NCI-H128 (cell line): ENCODE data around the gene RECQL5.

Experiments
- DNase-seq: peaks from one replicate; lab custom pipeline; 2025; ENCODE audit not compliant: unreplicated experiment; lab: John Stamatoyannopoulos, UW

The RECQL5 gene

GRCh38 chr17:75688209-75688825 is 21.4 kb upstream of the RECQL5 start:
- DNase-seq: no peak

DNA sequence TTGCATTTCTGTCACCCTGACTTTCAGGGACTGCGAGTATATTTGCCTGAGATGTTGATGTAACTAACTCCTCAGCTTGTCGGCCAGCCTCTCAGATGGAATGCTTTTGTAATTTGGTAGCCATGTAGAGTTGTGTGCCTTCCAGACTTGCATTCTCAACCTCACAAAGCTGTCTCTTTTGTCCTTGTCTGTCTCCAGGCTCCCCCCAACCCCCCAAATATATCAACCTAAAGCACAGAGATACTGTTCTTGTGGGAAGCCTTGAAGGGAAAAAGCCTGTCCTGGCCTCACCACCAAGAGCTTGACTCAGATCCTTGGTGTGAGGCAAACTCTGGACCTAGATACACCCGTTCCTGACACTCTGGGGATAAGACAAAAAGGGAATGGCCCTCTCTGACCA is 18.5 kb upstream of the RECQL5 start:
- DNase-seq: no peak

DNA sequence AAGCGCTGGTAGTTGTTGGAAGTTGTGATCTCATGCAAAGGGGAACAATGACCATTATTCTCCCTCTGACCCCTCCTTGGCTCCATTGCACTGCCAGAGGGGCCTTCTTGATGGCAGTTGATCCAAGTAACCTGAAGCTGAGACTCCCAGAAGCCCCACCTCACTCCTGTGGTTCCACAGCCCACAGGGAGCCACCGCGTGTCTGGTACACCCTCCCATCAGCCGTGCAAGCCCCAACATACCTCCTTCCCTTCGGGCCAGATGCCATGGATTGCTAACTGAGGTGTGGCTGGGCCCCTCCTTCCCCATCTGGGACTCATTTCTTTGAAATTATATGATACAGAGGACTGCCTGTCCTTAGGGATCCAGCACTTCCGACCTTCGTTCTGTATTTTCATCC is 18.0 kb upstream of the RECQL5 start:
- DNase-seq: no peak

DNA sequence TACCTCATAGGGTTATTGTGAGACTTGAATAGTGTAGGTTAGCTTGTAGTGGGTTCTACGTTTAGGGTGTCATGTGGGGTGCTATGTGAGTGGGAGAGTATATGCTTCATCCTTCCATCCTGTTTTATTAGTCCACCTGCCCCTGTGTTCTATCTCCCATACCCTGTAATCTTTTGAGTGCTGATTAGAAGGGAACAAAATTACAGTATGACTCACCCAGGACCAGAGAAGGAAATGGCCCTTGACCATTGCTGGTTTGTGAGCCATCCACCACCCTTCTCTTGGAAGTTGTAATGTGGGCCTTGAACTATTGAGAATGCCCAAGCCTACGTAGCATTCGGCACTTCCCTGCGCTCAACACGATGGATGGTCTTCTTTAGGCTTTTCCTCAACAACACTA is 17.3 kb upstream of the RECQL5 start:
- no peak for DNase-seq

- no peak for DNase-seq
These were observed 16.6 kb upstream of the RECQL5 start for GRCh38 chr17:75683583-75683982.

GRCh38 chr17:75681289-75681688 is 14.3 kb upstream of the RECQL5 start:
- no peak for DNase-seq

DNA sequence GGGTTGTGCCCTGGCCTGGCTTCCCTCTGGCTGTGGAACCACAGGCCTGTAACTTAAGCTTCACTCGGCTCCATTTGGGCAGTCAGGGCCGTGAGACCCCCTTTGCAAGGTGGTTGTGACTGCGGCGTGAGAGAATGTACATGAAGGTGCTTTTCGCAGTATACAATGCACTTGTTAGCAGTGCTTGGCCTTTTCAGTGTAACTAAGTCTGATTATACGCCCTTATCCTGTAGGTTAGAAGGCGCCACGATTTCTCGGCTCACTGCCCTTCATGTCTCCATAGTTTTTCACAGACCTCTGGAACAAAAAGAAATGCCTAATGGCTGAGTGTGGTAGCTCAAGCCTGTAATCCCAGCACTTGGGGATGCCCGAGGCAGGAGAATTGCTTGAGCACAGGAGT is 13.5 kb upstream of the RECQL5 start:
- DNase-seq: no peak

GRCh38 chr17:75679706-75680211 is 12.8 kb upstream of the RECQL5 start:
- no peak for DNase-seq

GRCh38 chr17:75676461-75676860 is 9.5 kb upstream of the RECQL5 start:
- no peak for DNase-seq

DNA sequence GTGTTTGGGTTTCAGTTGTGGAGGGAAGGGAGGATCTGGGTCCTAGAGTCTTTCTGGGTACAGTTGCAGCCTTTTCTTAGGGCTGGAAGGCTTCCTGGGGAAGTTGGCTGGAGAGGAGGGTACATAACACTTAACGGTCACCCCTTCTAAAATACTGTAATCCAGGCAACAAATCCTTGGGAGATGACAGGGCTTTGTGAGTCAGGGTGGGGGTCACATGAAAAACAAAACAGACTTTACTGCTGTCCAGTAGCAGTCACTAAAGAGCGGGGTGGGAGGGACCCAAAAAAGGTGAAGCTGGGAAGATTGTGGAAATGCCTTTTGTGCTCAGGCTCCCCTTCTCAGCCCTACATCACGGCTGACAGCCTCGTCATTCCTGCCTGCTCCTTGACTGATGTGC is 6.5 kb upstream of the RECQL5 start:
- no peak for DNase-seq

DNA sequence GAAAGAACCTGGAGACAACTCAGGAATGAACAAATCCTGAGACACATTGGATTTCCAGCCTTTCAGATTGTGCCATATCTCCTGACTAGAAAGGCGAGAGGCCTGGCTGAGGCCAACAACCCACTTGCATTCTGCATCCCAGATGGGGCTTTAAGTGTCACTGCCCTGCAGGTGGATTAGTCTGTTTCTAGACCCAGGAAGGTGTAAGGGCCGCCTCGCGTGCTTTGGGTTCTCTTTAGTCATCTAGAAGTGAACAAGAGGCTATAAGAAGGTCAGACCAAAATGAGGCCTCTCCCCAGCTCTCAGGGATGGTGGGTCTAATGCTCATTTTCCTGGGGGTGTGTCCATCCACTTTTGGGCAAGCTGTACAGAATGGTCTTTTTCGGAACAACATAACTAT is 5.1 kb upstream of the RECQL5 start:
- DNase-seq: no peak

GRCh38 chr17:75670868-75671267 is 3.9 kb upstream of the RECQL5 start:
- DNase-seq: no peak

DNA sequence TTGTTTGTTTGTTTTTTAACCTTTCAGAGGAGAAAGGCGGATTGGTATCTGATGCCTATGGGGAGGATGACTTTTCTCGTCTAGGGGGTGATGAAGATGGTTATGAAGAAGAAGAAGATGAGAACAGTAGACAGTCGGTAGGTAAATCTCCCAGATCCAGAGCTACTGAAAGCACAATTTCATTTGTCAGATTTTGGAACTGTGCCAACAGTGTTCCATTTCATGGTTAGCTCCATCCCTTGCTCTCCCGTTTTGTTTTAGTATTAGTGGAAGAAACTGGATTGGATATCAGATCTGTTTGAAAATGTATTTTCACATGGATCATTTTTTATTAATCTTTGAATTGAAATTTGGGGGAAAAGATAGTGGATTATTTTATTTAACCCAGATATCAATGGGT is 1.5 kb upstream of the RECQL5 start:
- DNase-seq: no peak

GRCh38 chr17:75667825-75668224 is 871 bp upstream of the RECQL5 start:
- DNase-seq: no peak

DNA sequence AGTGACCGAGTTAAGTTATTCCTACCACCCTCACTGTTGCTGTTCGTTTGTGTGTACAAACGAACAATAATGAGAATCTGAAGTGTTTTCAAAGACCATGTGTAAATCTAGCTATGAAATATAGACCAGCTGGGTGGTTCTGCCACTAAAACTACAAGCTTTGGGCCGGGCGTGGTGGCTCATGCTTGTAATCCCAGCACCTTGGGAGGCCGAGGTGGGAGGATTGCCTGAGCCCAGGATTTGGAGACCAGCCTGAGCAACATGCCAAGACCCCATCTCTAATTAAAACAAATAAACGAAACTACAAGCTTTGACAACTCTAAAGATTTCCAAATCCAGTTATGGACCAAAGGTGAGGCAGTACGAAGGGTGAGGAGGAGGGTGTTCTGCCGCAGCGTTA is 973 bp downstream of the RECQL5 start:
- no peak for DNase-seq

DNA sequence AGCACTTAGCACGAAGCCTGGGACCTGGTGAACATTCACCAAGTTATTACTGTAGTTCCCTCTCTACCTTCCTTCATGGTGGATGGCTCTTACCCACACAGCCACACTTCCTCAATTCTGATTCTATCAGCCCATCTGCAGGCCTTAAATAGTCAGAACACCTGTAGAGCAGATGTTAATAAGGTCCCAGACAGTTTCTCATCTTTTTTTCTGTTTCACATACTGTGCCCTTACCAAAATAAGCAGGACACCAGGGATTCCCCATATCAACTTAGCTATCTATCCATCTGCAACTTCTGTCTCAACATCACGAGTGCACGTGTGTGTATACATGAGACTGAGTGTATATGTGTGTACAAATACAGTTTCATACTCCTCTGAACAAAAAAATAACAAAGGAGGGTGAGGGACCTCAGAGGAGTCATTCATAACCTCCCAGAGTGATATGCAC is 2.8 kb downstream of the RECQL5 start:
- DNase-seq: no peak

DNA sequence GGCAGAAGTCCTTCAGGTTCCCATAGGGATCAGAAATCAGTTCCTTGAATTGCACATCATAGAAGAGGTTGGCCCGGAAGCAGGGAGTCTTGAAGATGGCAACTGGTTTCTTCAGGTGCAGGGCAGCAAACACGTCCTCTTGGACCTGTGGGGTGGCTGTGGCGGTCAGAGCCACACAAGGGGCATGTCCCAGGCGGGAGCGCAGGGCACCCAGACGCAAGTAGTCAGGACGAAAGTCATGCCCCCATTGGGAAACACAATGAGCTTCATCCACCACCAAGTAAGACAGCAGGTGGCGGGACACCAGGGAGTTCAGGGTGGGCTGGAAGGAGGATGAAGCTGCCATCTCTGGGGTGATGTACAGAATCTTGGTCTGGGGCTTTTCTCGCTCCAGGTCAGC is 4.4 kb downstream of the RECQL5 start:
- DNase-seq: no peak

DNA sequence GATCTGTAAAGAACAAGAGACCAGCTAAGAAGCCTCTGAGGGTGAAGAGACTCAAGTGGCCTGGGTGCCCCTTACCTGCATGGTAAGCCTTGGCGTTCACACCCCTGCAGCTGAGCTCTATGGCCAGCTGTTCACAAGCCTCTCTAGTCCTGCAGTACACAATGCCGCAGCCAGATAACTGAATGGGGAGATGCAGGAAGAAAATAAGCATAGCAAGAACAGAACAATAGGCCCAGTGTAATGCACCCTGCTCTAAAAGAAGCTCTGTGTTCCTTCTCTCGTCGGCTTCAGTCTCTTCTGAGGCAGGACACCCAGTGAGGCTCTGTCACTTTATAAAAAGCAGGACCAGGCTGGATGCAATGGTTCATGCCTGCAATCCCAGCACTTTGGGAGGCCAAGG is 5.4 kb downstream of the RECQL5 start:
- no peak for DNase-seq

GRCh38 chr17:75658237-75658636 is 8.7 kb downstream of the RECQL5 start:
- no peak for DNase-seq

- DNase-seq: no peak
These were observed 12.8 kb downstream of the RECQL5 start for GRCh38 chr17:75654176-75654575.

DNA sequence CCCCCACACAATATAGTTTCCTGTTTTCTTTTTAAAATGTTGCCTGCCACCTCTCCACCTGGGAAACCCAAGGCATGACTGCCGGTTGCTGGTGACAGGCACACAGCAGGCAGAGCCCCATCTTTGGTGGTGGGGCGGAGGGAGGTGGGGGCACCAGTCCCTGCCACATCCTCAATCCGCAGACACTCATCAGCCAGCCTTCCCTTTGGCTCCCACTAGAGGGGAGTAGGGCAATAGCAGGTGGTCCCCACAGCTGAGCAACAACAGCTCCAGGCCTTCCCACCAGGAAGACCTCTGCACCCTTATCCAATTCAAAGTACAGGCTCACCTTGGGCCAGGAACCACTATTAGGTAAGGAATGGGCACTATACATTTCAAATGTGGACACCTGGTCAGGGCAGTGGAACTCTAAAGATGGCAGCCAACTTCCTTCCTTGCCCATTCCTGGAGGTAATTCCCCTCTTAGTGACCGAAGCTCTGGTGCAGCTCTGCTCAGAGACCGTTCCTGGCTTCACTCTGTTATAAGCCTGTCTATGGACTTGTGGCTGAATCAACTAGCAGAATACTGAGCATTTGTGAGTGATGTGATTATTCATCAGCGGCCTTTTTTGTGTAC is 13.9 kb downstream of the RECQL5 start:
- DNase-seq: no peak

GRCh38 chr17:75652341-75652740 is 14.6 kb downstream of the RECQL5 start:
- DNase-seq: no peak

- no peak for DNase-seq
These were observed 16.1 kb downstream of the RECQL5 start for GRCh38 chr17:75650874-75651273.
